Measurements from ENCODE around the gene USH2A.

USH2A gene

GRCh38 chr1:215865060-215865459, 558.2 kb downstream of the USH2A start:
- DNase-seq (ENCODE audit: low spot score): no peak

- DNase-seq (ENCODE audit: low spot score): no peak
Observed at GRCh38 chr1:215863796-215864195, 559.5 kb downstream of the USH2A start.

- no peak for DNase-seq (ENCODE audit: low spot score)
Observed at GRCh38 chr1:215860833-215861232, 562.4 kb downstream of the USH2A start.

GRCh38 chr1:215857317-215857716, 565.9 kb downstream of the USH2A start:
- DNase-seq (ENCODE audit: low spot score): no peak

DNA sequence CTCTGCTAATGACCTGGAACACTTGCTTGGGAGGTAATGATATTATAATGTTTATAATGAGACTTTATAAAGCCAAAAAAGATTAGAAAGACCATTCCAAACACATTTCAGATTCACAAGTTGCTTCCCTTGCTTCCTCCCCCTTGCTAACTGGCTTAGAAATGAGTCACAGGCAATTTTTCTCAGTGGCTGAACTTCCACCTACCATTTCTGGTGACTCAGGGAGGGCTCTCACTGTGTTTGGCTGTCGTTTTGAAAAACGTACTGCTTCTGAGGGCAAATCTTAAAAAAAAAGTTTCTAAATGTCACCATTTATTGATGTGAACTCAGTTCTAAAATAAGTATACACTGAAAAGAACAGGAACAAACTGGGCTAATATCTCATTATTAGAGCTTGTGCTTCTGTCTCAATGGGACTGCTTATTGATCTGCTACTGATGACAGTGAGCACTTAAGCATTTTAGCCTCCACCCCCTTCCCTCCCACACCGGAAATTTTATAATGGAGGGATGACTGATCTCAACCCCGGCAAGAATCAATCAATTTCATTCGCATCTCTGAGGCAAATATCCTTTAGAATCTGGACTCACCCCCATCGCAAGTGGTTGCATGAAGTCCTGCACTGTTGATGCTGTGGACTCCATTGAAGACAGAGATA, 577.9 kb downstream of the USH2A start:
- no peak for DNase-seq (ENCODE audit: low spot score)

DNA sequence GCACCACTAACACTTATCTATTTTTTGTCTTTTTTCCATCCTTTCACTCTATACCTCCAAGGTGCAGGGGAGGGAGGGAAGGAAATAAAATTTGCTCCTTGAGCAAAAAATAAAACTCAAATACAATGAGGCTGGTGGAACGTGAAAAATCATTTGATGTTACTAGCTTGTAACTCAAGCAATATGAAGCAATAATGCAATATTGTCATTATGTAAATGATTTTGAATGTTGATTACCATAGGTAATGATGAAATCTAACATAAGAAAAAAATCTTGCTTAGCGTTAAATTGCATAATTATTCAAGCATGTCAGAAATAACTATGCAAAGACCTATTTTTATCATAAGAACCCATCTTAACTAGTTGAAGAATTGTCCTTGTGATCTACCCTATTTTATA, 578.5 kb downstream of the USH2A start:
- DNase-seq (ENCODE audit: low spot score): no peak

DNA sequence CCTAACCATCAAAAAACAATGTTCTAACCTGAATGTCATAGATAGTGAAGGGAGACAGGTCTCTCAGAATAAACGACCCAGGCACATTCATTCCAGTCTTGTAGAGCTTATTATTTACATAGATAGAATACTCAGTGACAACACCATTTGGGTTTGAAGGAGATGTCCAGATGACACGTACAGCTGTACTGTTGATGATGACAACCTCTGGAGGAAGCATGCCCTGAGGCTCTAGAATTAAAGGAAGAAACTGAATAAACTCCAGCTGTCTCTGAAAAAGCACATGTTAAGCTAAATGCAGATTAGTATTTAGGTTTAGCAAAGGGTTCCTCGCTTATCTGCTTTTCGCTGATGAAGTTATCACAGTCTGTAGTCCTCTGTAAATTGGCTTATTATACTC, 579.0 kb downstream of the USH2A start:
- no peak for DNase-seq (ENCODE audit: low spot score)

GRCh38 chr1:215842905-215843304, 580.3 kb downstream of the USH2A start:
- DNase-seq (ENCODE audit: low spot score): no peak

GRCh38 chr1:215835951-215836350, 587.3 kb downstream of the USH2A start:
- no peak for DNase-seq (ENCODE audit: low spot score)

- DNase-seq (ENCODE audit: low spot score): no peak
Observed at GRCh38 chr1:215833941-215834729, 589.1 kb downstream of the USH2A start.

DNA sequence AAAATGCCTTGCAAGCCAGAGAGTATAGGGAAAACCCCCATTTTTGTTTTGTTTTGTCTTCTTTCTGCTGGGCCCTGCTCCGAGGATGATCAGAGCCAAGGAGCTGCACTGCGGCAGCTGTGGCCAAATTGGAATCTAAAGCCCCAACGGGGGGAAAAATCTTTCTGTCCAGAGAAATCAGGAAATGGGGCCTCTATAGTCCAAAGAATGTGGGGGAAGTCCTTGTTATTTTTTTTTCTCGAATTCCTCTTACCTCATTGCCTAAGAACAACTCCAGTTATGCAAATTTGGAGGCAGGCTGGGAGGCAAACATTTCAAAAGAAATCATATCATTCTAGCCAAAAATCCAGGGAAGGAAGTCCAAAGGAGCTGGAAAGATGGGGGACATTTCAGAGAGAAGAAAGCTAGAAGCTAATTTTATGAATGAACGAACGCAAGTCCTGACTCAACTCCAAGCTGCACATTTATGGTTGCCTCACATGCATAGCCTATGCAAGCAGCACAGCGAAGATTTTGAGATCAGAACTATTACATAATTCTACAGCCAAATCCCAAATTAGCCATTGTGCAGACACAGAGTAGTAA, 592.9 kb downstream of the USH2A start:
- no peak for DNase-seq (ENCODE audit: low spot score)

GRCh38 chr1:215825056-215825455, 598.2 kb downstream of the USH2A start:
- no peak for DNase-seq (ENCODE audit: low spot score)

DNA sequence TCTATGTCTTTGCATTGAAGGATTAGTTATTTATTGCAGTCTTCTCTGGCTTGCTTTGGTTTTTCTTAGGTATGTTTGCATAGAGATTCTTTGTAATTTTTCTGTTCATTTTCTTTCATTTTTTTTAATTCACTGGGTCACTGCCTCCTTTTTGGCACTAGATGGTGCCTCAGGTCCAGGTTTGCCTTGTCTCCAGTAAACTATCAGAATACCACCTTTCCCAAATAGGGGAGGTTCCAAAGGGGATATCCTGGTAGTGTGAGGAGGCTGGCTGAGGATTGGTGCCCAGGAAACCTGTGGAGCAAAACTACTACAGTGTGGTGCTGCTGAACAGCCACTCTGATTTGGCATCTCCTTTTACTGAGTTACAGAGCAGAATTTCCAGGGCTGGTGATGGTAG, 599.0 kb downstream of the USH2A start:
- DNase-seq (ENCODE audit: low spot score): no peak

GRCh38 chr1:215819114-215819513, 604.1 kb downstream of the USH2A start:
- no peak for DNase-seq (ENCODE audit: low spot score)

GRCh38 chr1:215807911-215808436, 615.3 kb downstream of the USH2A start:
- DNase-seq (ENCODE audit: low spot score): no peak

- no peak for DNase-seq (ENCODE audit: low spot score)
Observed at GRCh38 chr1:215807218-215807617, 616.0 kb downstream of the USH2A start.

DNA sequence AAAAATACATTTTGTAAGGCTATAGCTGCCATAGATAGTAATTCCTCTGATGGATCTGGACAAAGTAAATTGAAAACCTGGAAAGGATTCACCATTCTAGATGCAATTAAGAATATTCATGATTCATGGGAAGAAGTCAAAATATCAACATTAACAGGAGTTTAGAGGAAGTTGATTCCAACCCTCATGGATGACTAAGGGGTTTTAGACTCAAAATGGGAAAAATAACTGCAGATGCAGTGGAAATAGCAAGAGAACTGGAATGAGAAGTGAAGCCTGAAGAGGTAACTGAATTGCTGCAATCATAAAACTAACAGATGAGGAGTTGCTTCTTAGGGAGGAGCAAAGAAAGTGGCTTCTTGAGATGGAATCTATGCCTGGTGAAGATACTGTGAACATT, 625.4 kb downstream of the USH2A start:
- DNase-seq (ENCODE audit: low spot score): no peak

GRCh38 chr1:215794156-215794555, 629.1 kb downstream of the USH2A start:
- DNase-seq (ENCODE audit: low spot score): no peak

DNA sequence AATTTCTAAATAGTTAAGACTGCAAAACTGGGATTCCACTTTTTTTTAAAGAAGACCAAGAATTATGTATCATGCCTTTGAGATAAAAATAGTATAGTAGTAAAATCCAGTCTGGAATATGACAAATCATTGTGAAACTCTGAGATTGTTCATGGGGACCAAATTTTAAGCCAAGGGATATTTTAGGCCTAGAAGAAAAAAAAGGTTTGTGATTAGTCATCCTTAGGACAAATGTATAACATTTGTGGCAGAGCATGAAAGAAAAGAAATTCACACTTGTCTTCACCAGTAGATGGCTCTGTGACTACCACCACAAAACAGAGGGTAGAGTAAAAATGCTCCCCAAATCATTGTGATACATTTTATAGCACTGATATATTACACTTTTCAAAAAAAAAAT, 630.1 kb downstream of the USH2A start:
- no peak for DNase-seq (ENCODE audit: low spot score)

GRCh38 chr1:215792446-215792845, 630.8 kb downstream of the USH2A start:
- no peak for DNase-seq (ENCODE audit: low spot score)

DNA sequence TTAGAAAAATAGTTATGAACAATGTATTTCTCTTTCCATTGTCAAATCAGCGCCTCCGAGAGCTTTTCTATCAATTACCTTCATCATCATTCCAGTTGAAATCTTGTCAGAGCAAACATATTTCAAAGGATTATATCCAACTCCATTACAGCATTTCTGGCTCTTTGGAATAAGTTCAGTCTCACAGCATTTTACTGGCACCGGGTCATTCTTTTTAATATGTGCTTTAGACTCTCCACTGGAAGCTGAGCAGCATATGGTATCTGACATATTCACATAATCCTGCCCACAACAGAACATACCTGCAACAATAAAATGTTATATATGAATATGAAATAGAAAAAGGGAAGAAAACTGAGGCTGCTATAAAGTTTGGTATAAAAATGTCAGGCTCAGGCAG, 633.3 kb downstream of the USH2A start:
- no peak for DNase-seq (ENCODE audit: low spot score)

DNA sequence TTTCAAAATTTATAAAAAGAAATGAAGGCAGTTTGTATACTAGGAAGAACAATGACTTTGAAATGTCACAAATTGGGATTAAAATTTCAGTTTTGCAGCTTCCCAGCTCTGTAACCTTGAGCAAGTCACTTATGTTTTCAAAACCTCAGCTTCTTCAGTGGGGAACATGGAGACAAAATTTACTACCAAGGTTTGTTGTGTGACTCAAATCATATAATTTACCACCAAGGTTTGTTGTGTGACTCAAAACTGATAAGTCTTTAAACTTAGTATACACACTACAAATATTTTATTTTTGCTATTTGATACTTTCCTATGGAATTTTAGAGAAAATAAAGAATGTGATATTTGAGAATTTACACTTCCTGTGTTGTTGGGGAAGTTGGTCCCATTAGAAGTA, 636.3 kb downstream of the USH2A start:
- DNase-seq (ENCODE audit: low spot score): no peak

DNA sequence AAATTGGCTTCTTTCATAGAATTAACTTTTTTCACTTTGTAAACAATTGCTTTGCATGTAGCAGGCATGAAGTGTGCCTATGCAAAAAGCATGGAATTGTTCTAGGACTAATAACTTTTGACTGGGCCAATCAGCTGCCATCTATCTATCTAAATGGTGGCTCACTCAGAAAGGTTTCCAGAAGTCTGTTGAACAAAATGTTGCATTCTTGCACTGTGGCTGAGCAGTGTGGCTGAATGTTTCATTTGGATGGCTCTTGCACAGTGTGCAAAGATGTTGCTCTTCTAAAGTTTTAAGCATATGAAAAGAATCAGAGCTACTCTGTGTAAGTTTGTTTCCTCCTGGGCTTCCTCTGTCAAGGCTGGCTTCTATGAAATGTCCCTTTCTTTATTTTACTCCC, 642.6 kb downstream of the USH2A start:
- DNase-seq (ENCODE audit: low spot score): no peak

All from hematopoietic multipotent progenitor cell treated with erythropoietin and hydrocortisone succinate and interleukin-3 and kit ligand, for 17 days (in vitro differentiated cells).